SU-DHL-6 (cell line): ENCODE data around the gene PACS1.
A peak's percentile ranks its signal among the peaks of the same experiment; 100 is the strongest.

Source experiments
- H2AFZ ChIP-seq: fragments of 200-600 bp; sonication (generic); 2 replicates; pipeline ENCODE4 v1.6.1; 2014; ENCODE audit warnings: low read depth, mild to moderate bottlenecking, moderate library complexity, mixed read lengths, antibody characterized with exemption, low read length; ENCODE audit not compliant: severe bottlenecking
- H3F3A ChIP-seq: fragments of 200-600 bp; shearing (Covaris generic); 2 replicates; pipeline ENCODE4 v1.6.0; 2016; ENCODE audit warnings: antibody characterized with exemption, mild to moderate bottlenecking; ENCODE audit not compliant: insufficient read depth
- H3K27ac ChIP-seq: fragments of 200-600 bp; sonication (generic); 2 replicates; pipeline ENCODE4 v1.5.1; 2016; ENCODE audit warnings: low read depth, mild to moderate bottlenecking, low read length, moderate library complexity, mixed read lengths
- H3K27me3 ChIP-seq: fragments of 200-600 bp; sonication (generic), shearing (Covaris generic); 2 replicates; pipeline ENCODE4 v1.6.0; 2014; ENCODE audit warnings: mild to moderate bottlenecking, low read length
- H3K36me3 ChIP-seq: fragments of 200-600 bp; sonication (generic); 2 replicates; pipeline ENCODE4 v1.6.1; 2014; ENCODE audit warnings: mild to moderate bottlenecking, low read length, mixed read lengths
- H3K4me2 ChIP-seq: fragments of 300-600, 200-600 bp; shearing (Covaris generic), sonication (generic); 2 replicates; pipeline ENCODE4 v1.6.0; 2014; ENCODE audit warnings: low read length, low read depth, mild to moderate bottlenecking; ENCODE audit not compliant: poor library complexity, severe bottlenecking
- H3K4me3 ChIP-seq: fragments of 200-600 bp; sonication (generic); 2 replicates; pipeline ENCODE4 v1.5.1; 2014; ENCODE audit warnings: antibody characterized with exemption, low read length, mild to moderate bottlenecking, mixed read lengths; ENCODE audit not compliant: insufficient read depth, poor library complexity, severe bottlenecking
- H3K79me2 ChIP-seq: fragments of 200-600 bp; sonication (generic); 2 replicates; pipeline ENCODE4 v1.6.1; 2014; ENCODE audit warnings: mild to moderate bottlenecking, low read length, moderate library complexity; ENCODE audit not compliant: insufficient read depth
- H3K9ac ChIP-seq: fragments of 200-600 bp; sonication (generic); 2 replicates; pipeline ENCODE4 v1.7.0; 2014; ENCODE audit warnings: mild to moderate bottlenecking, low read length
- H3K9me2 ChIP-seq: fragments of 200-600 bp; sonication (generic); replicated peaks from 2 replicates; pipeline ENCODE4 v1.6.1; 2014; ENCODE audit warnings: low read length; ENCODE audit not compliant: insufficient read depth
- H3K9me3 ChIP-seq: fragments of 200-600 bp; sonication (generic); 2 replicates; pipeline ENCODE4 v1.6.1; 2014; ENCODE audit warnings: low read length, mixed read lengths; ENCODE audit not compliant: insufficient read depth
- H4K20me1 ChIP-seq: fragments of 200-600 bp; sonication (generic); 2 replicates; pipeline ENCODE4 v1.6.1; 2014; ENCODE audit warnings: low read depth, mild to moderate bottlenecking, antibody characterized with exemption, low read length, moderate library complexity, mixed read lengths
- EZH2phosphoT487 ChIP-seq: fragments of 200-600 bp; sonication (generic), shearing (Covaris generic); conservative IDR thresholded peaks from 2 replicates; pipeline ENCODE4 v1.6.1; 2018; ENCODE audit warnings: mild to moderate bottlenecking, antibody characterized with exemption, low read length, moderate library complexity, mixed read lengths
- TF ChIP-seq, protein P1 (sequence below): fragments of 200-600 bp; sonication (generic); IDR thresholded peaks from one replicate; pipeline ENCODE4 v1.5.1; 2017; ENCODE audit warnings: antibody characterized with exemption, mild to moderate bottlenecking, low read length, moderate library complexity; ENCODE audit not compliant: insufficient read depth, poor library complexity, severe bottlenecking

Gene PACS1

DNA sequence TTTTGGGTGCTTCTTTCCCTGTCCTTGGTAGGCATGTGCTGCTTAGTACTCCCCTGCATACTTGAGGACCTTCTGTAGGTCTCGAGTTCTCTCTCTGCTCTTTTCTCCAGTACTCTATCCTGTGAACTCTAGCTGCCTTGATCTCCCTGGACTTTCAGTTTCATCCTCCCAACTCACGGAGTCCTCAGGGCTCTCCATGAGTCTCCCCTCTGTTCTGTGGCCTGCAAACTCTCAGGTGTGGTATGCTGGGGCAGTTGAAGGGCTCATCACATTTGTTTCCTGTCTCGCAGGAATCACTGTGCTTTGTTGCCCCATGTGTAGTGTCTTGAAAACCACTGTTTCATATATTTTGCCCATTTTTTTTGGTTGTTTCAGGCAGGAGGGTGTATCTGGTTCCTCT, 3.3 kb upstream of the PACS1 start:
- H3K4me2 ChIP-seq: no peak overlapping the region
- H3K9me2 ChIP-seq: no peaks in the 10 kb centered on the region
- H3K27me3 ChIP-seq: no peaks in the 10 kb centered on the region
- no peaks in the 10 kb centered on the region for H3K79me2 ChIP-seq
- no peak overlapping the region for H2AFZ ChIP-seq
- no peaks in the 10 kb centered on the region for H3K9me3 ChIP-seq
- H3K4me3 ChIP-seq: no peak overlapping the region
- H3K27ac ChIP-seq: no peak overlapping the region
- TF ChIP-seq, protein P1, sequence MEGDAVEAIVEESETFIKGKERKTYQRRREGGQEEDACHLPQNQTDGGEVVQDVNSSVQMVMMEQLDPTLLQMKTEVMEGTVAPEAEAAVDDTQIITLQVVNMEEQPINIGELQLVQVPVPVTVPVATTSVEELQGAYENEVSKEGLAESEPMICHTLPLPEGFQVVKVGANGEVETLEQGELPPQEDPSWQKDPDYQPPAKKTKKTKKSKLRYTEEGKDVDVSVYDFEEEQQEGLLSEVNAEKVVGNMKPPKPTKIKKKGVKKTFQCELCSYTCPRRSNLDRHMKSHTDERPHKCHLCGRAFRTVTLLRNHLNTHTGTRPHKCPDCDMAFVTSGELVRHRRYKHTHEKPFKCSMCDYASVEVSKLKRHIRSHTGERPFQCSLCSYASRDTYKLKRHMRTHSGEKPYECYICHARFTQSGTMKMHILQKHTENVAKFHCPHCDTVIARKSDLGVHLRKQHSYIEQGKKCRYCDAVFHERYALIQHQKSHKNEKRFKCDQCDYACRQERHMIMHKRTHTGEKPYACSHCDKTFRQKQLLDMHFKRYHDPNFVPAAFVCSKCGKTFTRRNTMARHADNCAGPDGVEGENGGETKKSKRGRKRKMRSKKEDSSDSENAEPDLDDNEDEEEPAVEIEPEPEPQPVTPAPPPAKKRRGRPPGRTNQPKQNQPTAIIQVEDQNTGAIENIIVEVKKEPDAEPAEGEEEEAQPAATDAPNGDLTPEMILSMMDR: no peak
- no peak for TF ChIP-seq EZH2phosphoT487
- peaks cover 35% of the 10 kb centered on the region for H3F3A ChIP-seq
- H4K20me1 ChIP-seq: no peaks in the 10 kb centered on the region
- no peak overlapping the region for H3K9ac ChIP-seq
- H3K36me3 ChIP-seq: peaks cover 44% of the 10 kb centered on the region

DNA sequence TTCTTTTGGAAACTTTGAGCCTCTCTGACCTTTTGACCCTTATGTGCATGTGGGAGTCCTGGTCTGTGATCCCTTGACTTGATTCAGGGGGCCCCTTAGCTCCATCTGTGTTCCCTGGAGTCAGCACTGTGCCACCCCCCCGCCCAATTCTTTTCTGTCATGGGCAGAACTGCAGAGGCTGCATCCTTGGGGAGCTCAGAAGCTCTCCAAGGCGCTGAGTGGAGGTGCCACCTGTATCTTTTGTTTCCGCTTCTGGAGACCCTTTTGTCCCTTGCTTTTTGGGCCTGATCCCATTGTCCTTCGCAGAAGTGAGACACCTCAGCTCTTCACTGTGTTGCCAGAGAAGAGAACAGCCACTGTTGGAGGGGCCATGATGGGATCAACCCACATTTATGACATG, 2.4 kb upstream of the PACS1 start:
- no peak overlapping the region for H3K9ac ChIP-seq
- H3K9me3 ChIP-seq: no peaks in the 10 kb centered on the region
- no peak overlapping the region for H3K4me2 ChIP-seq
- TF ChIP-seq, protein P1: no peak
- no peak for TF ChIP-seq EZH2phosphoT487
- no peaks in the 10 kb centered on the region for H4K20me1 ChIP-seq
- no peak overlapping the region for H3K4me3 ChIP-seq
- no peak overlapping the region for H2AFZ ChIP-seq
- peaks cover 42% of the 10 kb centered on the region for H3F3A ChIP-seq
- H3K36me3 ChIP-seq: peaks cover 37% of the 10 kb centered on the region
- H3K79me2 ChIP-seq: no peaks in the 10 kb centered on the region
- H3K9me2 ChIP-seq: no peaks in the 10 kb centered on the region
- no peaks in the 10 kb centered on the region for H3K27me3 ChIP-seq
- H3K27ac ChIP-seq: no peak overlapping the region

DNA sequence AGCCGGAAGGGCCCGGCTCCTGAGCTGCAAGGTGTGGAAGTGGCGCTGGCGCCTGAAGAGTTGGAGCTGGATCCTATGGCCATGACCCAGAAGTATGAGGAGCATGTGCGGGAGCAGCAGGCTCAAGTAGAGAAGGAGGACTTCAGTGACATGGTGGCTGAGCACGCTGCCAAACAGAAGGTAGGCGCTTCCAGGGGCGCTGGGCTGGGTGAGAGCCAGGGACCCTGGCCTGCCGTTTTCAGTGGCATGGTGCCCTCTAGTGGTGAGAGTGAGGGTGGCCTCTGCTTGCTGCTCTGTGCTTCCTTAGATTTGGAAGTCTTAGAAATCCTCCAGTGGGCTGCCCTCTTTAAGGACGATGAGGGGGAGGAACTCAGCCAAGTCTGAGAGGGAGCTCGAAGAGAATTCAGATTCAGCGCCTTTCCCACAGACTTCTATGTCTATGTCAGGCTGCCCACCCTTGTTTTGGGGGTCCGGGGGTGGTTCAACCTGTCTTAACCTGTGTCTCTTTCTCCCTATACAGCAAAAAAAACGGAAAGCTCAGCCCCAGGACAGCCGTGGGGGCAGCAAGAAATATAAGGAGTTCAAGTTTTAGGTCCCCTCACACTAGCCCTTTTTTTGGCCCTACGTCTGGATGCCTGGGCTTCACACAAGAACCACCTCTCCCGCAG, 1.8 kb upstream of the PACS1 start:
- Histone ChIP-seq H3K4me2 (no peak overlapping the region), H4K20me1 (no peaks in the 10 kb centered on the region), H3K9me3 (no peaks in the 10 kb centered on the region), H3K9me2 (no peaks in the 10 kb centered on the region), H3K36me3 (peaks cover 32% of the 10 kb centered on the region), H3K9ac (no peak overlapping the region), H3K79me2 (no peaks in the 10 kb centered on the region), H3K27ac (peak overlapping the region; percentile 70), H3K27me3 (no peaks in the 10 kb centered on the region), H3K4me3 (no peak overlapping the region), H2AFZ (no peak overlapping the region), H3F3A (peaks cover 41% of the 10 kb centered on the region)
- no peak for TF ChIP-seq EZH2phosphoT487
- TF ChIP-seq, protein P1: peak; percentile 97
